Measurements from ENCODE around the gene DIP2C.
"Not testable (repeated sequence)": the region's sequence is repeated elsewhere in the genome, so short reads cannot be mapped to it uniquely, and the experiment has no call there.

Gene DIP2C

GRCh38 chr10:307659-308058 lies 381.8 kb downstream of the DIP2C start:
- Histone ChIP-seq H3K4me1 (no peaks in the 10 kb centered on the region), H3K27ac (no peak overlapping the region), H3K4me3 (no peak overlapping the region), H3K36me3 (peaks cover 17 to 64% (median 52%) of the 10 kb centered on the region in 3 donors), H3K9me3 (no peaks in the 10 kb centered on the region), H3K27me3 (no peaks in the 10 kb centered on the region)
- intact Hi-C loops (cut with DNase I; ENCODE audit: low total_unique reads): no loop called here
- no peak for DNase-seq
- TF ChIP-seq CTCF (IDR thresholded peaks at IDR 0.05): no peak

- Histone ChIP-seq H3K36me3 (peaks cover 23 to 58% (median 56%) of the 10 kb centered on the region in 3 donors), H3K4me1 (no peaks in the 10 kb centered on the region), H3K27ac (no peak overlapping the region), H3K9me3 (no peaks in the 10 kb centered on the region), H3K27me3 (no peaks in the 10 kb centered on the region), H3K4me3 (no peak overlapping the region)
- DNase-seq: no peak
- no peak for TF ChIP-seq CTCF (IDR thresholded peaks at IDR 0.05)
- intact Hi-C loops (cut with DNase I; ENCODE audit: low total_unique reads): no loop called here
Measured at GRCh38 chr10:306675-307185, 382.7 kb downstream of the DIP2C start.

GRCh38 chr10:306007-306674 lies 383.3 kb downstream of the DIP2C start:
- Histone ChIP-seq H3K4me1 (no peaks in the 10 kb centered on the region), H3K4me3 (no peak overlapping the region), H3K36me3 (peaks cover 23 to 59% (median 52%) of the 10 kb centered on the region in 3 donors), H3K27me3 (no peaks in the 10 kb centered on the region), H3K9me3 (no peaks in the 10 kb centered on the region), H3K27ac (no peak overlapping the region)
- TF ChIP-seq CTCF (IDR thresholded peaks at IDR 0.05): no peak
- intact Hi-C loops (cut with DNase I; ENCODE audit: low total_unique reads): no loop called here
- DNase-seq: no peak

GRCh38 chr10:305034-305433 lies 384.4 kb downstream of the DIP2C start:
- Histone ChIP-seq H3K4me1 (no peaks in the 10 kb centered on the region), H3K27me3 (no peaks in the 10 kb centered on the region), H3K36me3 (peaks cover 23 to 58% (median 49%) of the 10 kb centered on the region in 3 donors), H3K4me3 (no peak overlapping the region), H3K9me3 (no peaks in the 10 kb centered on the region), H3K27ac (no peak overlapping the region)
- no peak for TF ChIP-seq CTCF (IDR thresholded peaks at IDR 0.05)
- intact Hi-C loops (cut with DNase I; ENCODE audit: low total_unique reads): no loop called here
- DNase-seq: no peak

GRCh38 chr10:301536-301935 lies 387.9 kb downstream of the DIP2C start:
- Histone ChIP-seq H3K36me3 (peaks cover 7 to 27% (median 21%) of the 10 kb centered on the region in 3 donors), H3K27ac (no peak overlapping the region), H3K9me3 (no peaks in the 10 kb centered on the region), H3K4me3 (no peak overlapping the region), H3K27me3 (no peaks in the 10 kb centered on the region), H3K4me1 (peaks cover 0 to 17% (median 5%) of the 10 kb centered on the region in 4 donors)
- no peak for TF ChIP-seq CTCF (IDR thresholded peaks at IDR 0.05)
- intact Hi-C loops (cut with DNase I; ENCODE audit: low total_unique reads): no loop called here
- DNase-seq: no peak

GRCh38 chr10:300580-300979 lies 388.9 kb downstream of the DIP2C start:
- Histone ChIP-seq H3K4me1 (peaks cover 0 to 17% (median 5%) of the 10 kb centered on the region in 4 donors), H3K36me3 (peaks cover 7 to 21% (median 17%) of the 10 kb centered on the region in 3 donors)
- H3K9me3 ChIP-seq; H3K4me3 ChIP-seq; DNase-seq; H3K27me3 ChIP-seq; intact Hi-C loops (cut with DNase I; ENCODE audit: low total_unique reads); H3K27ac ChIP-seq: not testable (repeated sequence)
